ENCODE measurements around the gene TOR1A.

Gene TOR1A

GRCh38 chr9:129861447-129861827 lies 37.5 kb upstream of the TOR1A start:
- Histone ChIP-seq H3K4me2 (ENCODE audit: low read length, poor library complexity, severe bottlenecking) (no peak overlapping the region), H2AFZ (ENCODE audit: low read depth, low read length) (no peak overlapping the region), H3K18ac (ENCODE audit: low read depth in 1 of 2, low read length in 2 of 2) (no peak overlapping the region), H2BK15ac (ENCODE audit: low read depth, poor library complexity, severe bottlenecking) (no peak overlapping the region), H2BK5ac (ENCODE audit: low read depth, low read length, poor library complexity, severe bottlenecking) (no peak overlapping the region), H3K4ac (ENCODE audit: low read depth in 1 of 2, low read length in 2 of 2) (no peak overlapping the region), H3K14ac (ENCODE audit: low read length in 2 of 2) (no peak overlapping the region), H3K79me1 (replicated peaks; ENCODE audit: low read length, poor library complexity, severe bottlenecking) (no peaks in the 10 kb centered on the region), H3K27ac (ENCODE audit: low read length, poor library complexity, severe bottlenecking) (no peak overlapping the region), H2BK120ac (ENCODE audit: low read depth, low read length) (no peak overlapping the region), H2BK12ac (ENCODE audit: low read length in 2 of 2) (no peak overlapping the region), H3K36me3 (ENCODE audit: control insufficient read depth in 1 of 2, insufficient read depth in 2 of 2, low read depth in 1 of 2, low read length in 2 of 2) (peaks cover 49 to 74% of the 10 kb centered on the region in 2 experiments), H4K91ac (ENCODE audit: low read length) (no peak overlapping the region), H3K27me3 (ENCODE audit: control insufficient read depth in 1 of 2, insufficient read depth in 1 of 2, low read length in 2 of 2) (no peaks in the 10 kb centered on the region), H3K9ac (ENCODE audit: low read length) (no peak overlapping the region), H3K9me3 (ENCODE audit: control insufficient read depth, low read length) (no peaks in the 10 kb centered on the region), H3K4me1 (ENCODE audit: control insufficient read depth, insufficient read depth, low read depth, low read length) (peaks cover 15% of the 10 kb centered on the region), H4K8ac (ENCODE audit: low read length) (no peak overlapping the region), H3K4me3 (ENCODE audit: insufficient read depth in 1 of 2, low read depth in 1 of 2, low read length in 2 of 2) (no peak overlapping the region), H3K23ac (ENCODE audit: low read length in 2 of 2) (no peak overlapping the region), H2AK5ac (ENCODE audit: low read length, severe bottlenecking) (no peak overlapping the region)
- 74% methylated on average over 12 of the region's 12 CpGs for WGBS
- DNase-seq = no peak

- no peak overlapping the region for H3K4ac ChIP-seq (ENCODE audit: low read depth in 1 of 2, low read length in 2 of 2)
- no peak overlapping the region for H2BK5ac ChIP-seq (ENCODE audit: low read depth, low read length, poor library complexity, severe bottlenecking)
- no peak overlapping the region for H3K18ac ChIP-seq (ENCODE audit: low read depth in 1 of 2, low read length in 2 of 2)
- H4K8ac ChIP-seq (ENCODE audit: low read length) = no peak overlapping the region
- no peak overlapping the region for H2AFZ ChIP-seq (ENCODE audit: low read depth, low read length)
- H3K14ac ChIP-seq (ENCODE audit: low read length in 2 of 2) = no peak overlapping the region
- no peak overlapping the region for H2AK5ac ChIP-seq (ENCODE audit: low read length, severe bottlenecking)
- no peaks in the 10 kb centered on the region for H3K27me3 ChIP-seq (ENCODE audit: control insufficient read depth in 1 of 2, insufficient read depth in 1 of 2, low read length in 2 of 2)
- H2BK12ac ChIP-seq (ENCODE audit: low read length in 2 of 2) = no peak overlapping the region
- H3K23ac ChIP-seq (ENCODE audit: low read length in 2 of 2) = no peak overlapping the region
- H3K27ac ChIP-seq (ENCODE audit: low read length, poor library complexity, severe bottlenecking) = no peak overlapping the region
- WGBS = 72% methylated on average over 10 of the region's 11 CpGs
- peaks cover 15% of the 10 kb centered on the region for H3K4me1 ChIP-seq (ENCODE audit: control insufficient read depth, insufficient read depth, low read depth, low read length)
- H4K91ac ChIP-seq (ENCODE audit: low read length) = no peak overlapping the region
- H3K4me2 ChIP-seq (ENCODE audit: low read length, poor library complexity, severe bottlenecking) = no peak overlapping the region
- H2BK120ac ChIP-seq (ENCODE audit: low read depth, low read length) = no peak overlapping the region
- no peak overlapping the region for H3K4me3 ChIP-seq (ENCODE audit: insufficient read depth in 1 of 2, low read depth in 1 of 2, low read length in 2 of 2)
- peaks cover 48 to 74% of the 10 kb centered on the region in 2 experiments for H3K36me3 ChIP-seq (ENCODE audit: control insufficient read depth in 1 of 2, insufficient read depth in 2 of 2, low read depth in 1 of 2, low read length in 2 of 2)
- no peak overlapping the region for H2BK15ac ChIP-seq (ENCODE audit: low read depth, poor library complexity, severe bottlenecking)
- H3K79me1 ChIP-seq (replicated peaks; ENCODE audit: low read length, poor library complexity, severe bottlenecking) = no peaks in the 10 kb centered on the region
- no peak overlapping the region for H3K9ac ChIP-seq (ENCODE audit: low read length)
- DNase-seq = no peak
- no peaks in the 10 kb centered on the region for H3K9me3 ChIP-seq (ENCODE audit: control insufficient read depth, low read length)
Measured at GRCh38 chr9:129860653-129861446, 36.9 kb upstream of the TOR1A start.

GRCh38 chr9:129858167-129858962 lies 34.4 kb upstream of the TOR1A start:
- Histone ChIP-seq H3K27me3 (ENCODE audit: control insufficient read depth in 1 of 2, insufficient read depth in 1 of 2, low read length in 2 of 2) (no peaks in the 10 kb centered on the region), H3K4me2 (ENCODE audit: low read length, poor library complexity, severe bottlenecking) (no peak overlapping the region), H3K79me1 (replicated peaks; ENCODE audit: low read length, poor library complexity, severe bottlenecking) (no peaks in the 10 kb centered on the region), H3K4me3 (ENCODE audit: insufficient read depth in 1 of 2, low read depth in 1 of 2, low read length in 2 of 2) (no peak overlapping the region), H4K8ac (ENCODE audit: low read length) (no peak overlapping the region), H3K9me3 (ENCODE audit: control insufficient read depth, low read length) (no peaks in the 10 kb centered on the region), H2BK5ac (ENCODE audit: low read depth, low read length, poor library complexity, severe bottlenecking) (no peak overlapping the region), H2BK12ac (ENCODE audit: low read length in 2 of 2) (no peak overlapping the region), H4K91ac (ENCODE audit: low read length) (no peak overlapping the region), H2AK5ac (ENCODE audit: low read length, severe bottlenecking) (no peak overlapping the region), H3K36me3 (ENCODE audit: control insufficient read depth in 1 of 2, insufficient read depth in 2 of 2, low read depth in 1 of 2, low read length in 2 of 2) (peaks cover 52 to 80% of the 10 kb centered on the region in 2 experiments), H2BK120ac (ENCODE audit: low read depth, low read length) (no peak overlapping the region), H3K23ac (ENCODE audit: low read length in 2 of 2) (no peak overlapping the region), H3K14ac (ENCODE audit: low read length in 2 of 2) (no peak overlapping the region), H2BK15ac (ENCODE audit: low read depth, poor library complexity, severe bottlenecking) (no peak overlapping the region), H3K4ac (ENCODE audit: low read depth in 1 of 2, low read length in 2 of 2) (no peak overlapping the region), H3K27ac (ENCODE audit: low read length, poor library complexity, severe bottlenecking) (no peak overlapping the region), H3K4me1 (ENCODE audit: control insufficient read depth, insufficient read depth, low read depth, low read length) (peaks cover 13% of the 10 kb centered on the region), H3K18ac (ENCODE audit: low read depth in 1 of 2, low read length in 2 of 2) (no peak overlapping the region), H3K9ac (ENCODE audit: low read length) (no peak overlapping the region), H2AFZ (ENCODE audit: low read depth, low read length) (no peak overlapping the region)
- WGBS = 89% methylated on average over 11 of the region's 11 CpGs
- DNase-seq = no peak

- H2AFZ ChIP-seq (ENCODE audit: low read depth, low read length) = no peak overlapping the region
- DNase-seq = no peak
- no peaks in the 10 kb centered on the region for H3K27me3 ChIP-seq (ENCODE audit: control insufficient read depth in 1 of 2, insufficient read depth in 1 of 2, low read length in 2 of 2)
- no peak overlapping the region for H2BK15ac ChIP-seq (ENCODE audit: low read depth, poor library complexity, severe bottlenecking)
- H2AK5ac ChIP-seq (ENCODE audit: low read length, severe bottlenecking) = no peak overlapping the region
- H3K23ac ChIP-seq (ENCODE audit: low read length in 2 of 2) = no peak overlapping the region
- H3K9me3 ChIP-seq (ENCODE audit: control insufficient read depth, low read length) = no peaks in the 10 kb centered on the region
- H3K4me1 ChIP-seq (ENCODE audit: control insufficient read depth, insufficient read depth, low read depth, low read length) = peaks cover 8% of the 10 kb centered on the region
- H3K36me3 ChIP-seq (ENCODE audit: control insufficient read depth in 1 of 2, insufficient read depth in 2 of 2, low read depth in 1 of 2, low read length in 2 of 2) = peaks cover 61 to 86% of the 10 kb centered on the region in 2 experiments
- H3K79me1 ChIP-seq (replicated peaks; ENCODE audit: low read length, poor library complexity, severe bottlenecking) = no peaks in the 10 kb centered on the region
- no peak overlapping the region for H3K4ac ChIP-seq (ENCODE audit: low read depth in 1 of 2, low read length in 2 of 2)
- no peak overlapping the region for H4K91ac ChIP-seq (ENCODE audit: low read length)
- no peak overlapping the region for H3K14ac ChIP-seq (ENCODE audit: low read length in 2 of 2)
- H3K27ac ChIP-seq (ENCODE audit: low read length, poor library complexity, severe bottlenecking) = no peak overlapping the region
- H3K4me3 ChIP-seq (ENCODE audit: insufficient read depth in 1 of 2, low read depth in 1 of 2, low read length in 2 of 2) = no peak overlapping the region
- no peak overlapping the region for H2BK12ac ChIP-seq (ENCODE audit: low read length in 2 of 2)
- no peak overlapping the region for H2BK5ac ChIP-seq (ENCODE audit: low read depth, low read length, poor library complexity, severe bottlenecking)
- H3K9ac ChIP-seq (ENCODE audit: low read length) = no peak overlapping the region
- no peak overlapping the region for H3K4me2 ChIP-seq (ENCODE audit: low read length, poor library complexity, severe bottlenecking)
- no peak overlapping the region for H3K18ac ChIP-seq (ENCODE audit: low read depth in 1 of 2, low read length in 2 of 2)
- 93% methylated on average over 7 of the region's 7 CpGs for WGBS
- no peak overlapping the region for H2BK120ac ChIP-seq (ENCODE audit: low read depth, low read length)
- no peak overlapping the region for H4K8ac ChIP-seq (ENCODE audit: low read length)
Measured at GRCh38 chr9:129857207-129857606, 33.3 kb upstream of the TOR1A start.
